T-helper 2 cell treated with Interferon-gamma antibody and Interleukin-4, amounts not matched to agents 5 μg/mL and 100 μg/mL, for 36 hours (primary cell): Measurements from ENCODE around the gene CROCC2.

Experiments
- DNase-seq: peaks from one replicate; pipeline ENCODE4 v3.0.0; 2021; ENCODE audit warnings: low spot score
- H3K27ac Mint-ChIP-seq: one replicate; pipeline ENCODE4 v1.8.0; 2021; ENCODE audit warnings: mild to moderate bottlenecking, mixed read lengths
- H3K27me3 Mint-ChIP-seq: one replicate; pipeline ENCODE4 v1.8.0; 2021; ENCODE audit warnings: low read depth, mixed read lengths
- H3K36me3 Mint-ChIP-seq: one replicate; pipeline ENCODE4 v1.8.0; 2021; ENCODE audit warnings: low read depth, mixed read lengths
- H3K4me1 Mint-ChIP-seq: one replicate; pipeline ENCODE4 v1.8.0; 2021; ENCODE audit warnings: low read depth, mixed read lengths
- H3K4me3 Mint-ChIP-seq: one replicate; pipeline ENCODE4 v1.8.0; 2022; ENCODE audit warnings: mild to moderate bottlenecking, moderate library complexity, mixed read lengths
- H3K9me3 Mint-ChIP-seq: one replicate; pipeline ENCODE4 v1.8.0; 2021; ENCODE audit warnings: mixed read lengths

CROCC2 gene

DNA sequence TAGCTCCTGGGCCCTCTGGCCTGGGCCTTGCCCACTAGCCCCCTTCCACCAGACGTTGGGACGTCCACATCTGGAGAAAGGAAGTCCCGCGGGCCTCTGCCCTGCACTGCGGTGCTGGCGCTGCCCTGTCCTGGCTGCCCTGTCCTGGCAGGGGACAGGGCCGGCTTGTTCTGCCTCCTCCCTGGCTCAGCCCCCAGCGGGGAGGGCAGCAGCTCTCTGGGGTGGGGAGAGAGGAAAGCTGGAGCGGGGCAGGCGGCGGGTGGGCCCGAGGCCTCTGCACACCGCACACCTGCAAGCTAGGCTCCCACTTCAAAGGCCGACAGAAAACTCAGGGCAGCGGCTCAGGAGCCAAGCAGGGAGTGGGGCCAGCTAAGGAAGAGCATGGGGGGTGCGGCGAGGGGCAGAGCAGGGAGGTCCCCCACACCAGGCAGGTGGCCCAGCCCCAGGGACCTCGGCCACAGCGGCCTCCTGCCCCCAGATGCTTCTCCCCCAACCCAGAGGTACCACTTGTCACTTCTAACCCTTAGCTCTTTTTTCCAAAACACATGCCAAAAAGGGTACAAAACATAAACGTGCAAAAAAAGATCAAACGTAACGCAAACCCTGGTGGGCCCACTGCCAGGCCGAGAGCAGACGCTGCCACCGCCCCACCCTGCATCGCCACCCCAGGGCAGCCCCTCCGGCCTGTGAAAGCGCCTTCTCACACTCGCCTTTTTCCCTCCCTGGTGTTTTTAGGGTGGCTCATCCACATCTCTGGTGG is 105.8 kb downstream of the CROCC2 start:
- H3K4me3 Mint-ChIP-seq, result no peak overlapping the region
- peaks cover 8% of the 10 kb centered on the region for H3K4me1 Mint-ChIP-seq

DNA sequence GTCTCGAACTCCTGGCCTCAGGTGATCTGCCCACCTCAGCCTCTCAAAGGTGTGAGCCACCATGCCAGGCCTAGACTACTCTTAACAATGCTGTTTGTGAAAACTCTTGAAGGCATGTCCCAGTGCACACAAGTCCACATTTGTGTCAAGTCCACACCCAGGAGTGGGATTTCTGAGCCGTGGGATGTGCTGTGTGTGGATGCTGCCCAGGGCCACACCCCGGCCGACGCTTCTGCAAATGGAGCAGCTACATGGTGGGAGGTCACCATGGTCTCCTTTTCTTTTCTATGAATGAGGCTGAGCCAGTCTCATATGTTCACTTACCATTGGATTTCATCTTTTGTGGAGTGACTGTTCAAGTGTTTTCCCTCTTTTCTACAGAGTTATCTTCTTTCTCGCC is 108.1 kb downstream of the CROCC2 start:
- Mint-ChIP-seq H3K36me3 (no peaks in the 10 kb centered on the region), H3K9me3 (no peaks in the 10 kb centered on the region), H3K27me3 (peaks cover 3% of the 10 kb centered on the region), H3K4me1 (peaks cover 5% of the 10 kb centered on the region), H3K27ac (no peak overlapping the region), H3K4me3 (no peak overlapping the region)
- DNase-seq, result no peak

More for the DNA sequence above, 105.8 kb downstream of the CROCC2 start:
- no peak overlapping the region for H3K27ac Mint-ChIP-seq
- no peaks in the 10 kb centered on the region for H3K36me3 Mint-ChIP-seq
- no peaks in the 10 kb centered on the region for H3K9me3 Mint-ChIP-seq
- no peak for DNase-seq
- peaks cover 3% of the 10 kb centered on the region for H3K27me3 Mint-ChIP-seq

DNA sequence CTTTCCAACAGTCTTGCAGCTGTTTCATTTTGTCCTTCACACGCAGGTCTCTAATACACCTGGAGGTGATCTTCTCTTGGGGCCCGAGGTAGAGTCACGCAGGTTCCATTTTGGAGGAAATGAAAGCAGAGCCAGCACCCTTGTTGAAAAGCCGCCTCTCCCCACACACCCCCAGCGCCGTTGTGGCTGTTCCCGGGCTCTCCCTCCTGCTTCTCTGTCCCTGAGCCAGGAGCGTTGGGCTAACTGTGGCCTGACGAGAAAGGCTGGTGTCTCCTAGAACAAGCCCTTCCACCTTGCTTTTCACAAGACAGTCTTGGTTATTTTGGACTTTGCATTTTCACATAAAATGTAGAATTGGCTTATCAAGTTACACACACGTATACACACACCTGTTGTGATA is 108.6 kb downstream of the CROCC2 start:
- Mint-ChIP-seq H3K4me3 (no peak overlapping the region), H3K27ac (no peak overlapping the region), H3K9me3 (no peaks in the 10 kb centered on the region), H3K4me1 (peaks cover 4% of the 10 kb centered on the region), H3K27me3 (peaks cover 3% of the 10 kb centered on the region), H3K36me3 (no peaks in the 10 kb centered on the region)
- DNase-seq, result no peak

DNA sequence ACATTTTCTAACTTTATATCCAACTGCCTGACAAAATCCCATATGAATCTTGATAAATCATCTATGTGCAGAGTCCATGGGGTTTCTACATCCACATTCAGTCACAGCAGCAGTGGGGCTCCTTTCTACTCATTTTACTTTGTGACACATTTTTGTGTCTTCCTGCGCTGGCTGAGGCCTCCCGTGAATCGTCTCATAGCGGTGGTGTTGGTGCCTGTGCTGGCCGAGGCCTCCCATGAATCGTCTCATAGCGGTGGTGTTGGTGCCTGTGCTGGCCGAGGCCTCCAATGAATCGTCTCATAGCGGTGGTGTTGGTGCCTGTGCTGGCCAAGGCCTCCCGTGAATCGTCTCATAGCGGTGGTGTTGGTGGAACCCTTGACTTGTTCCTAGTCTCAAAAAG is 109.3 kb downstream of the CROCC2 start:
- Mint-ChIP-seq H3K9me3 (no peaks in the 10 kb centered on the region), H3K4me3 (no peak overlapping the region), H3K27ac (no peak overlapping the region), H3K4me1 (no peaks in the 10 kb centered on the region), H3K36me3 (no peaks in the 10 kb centered on the region), H3K27me3 (peaks cover 3% of the 10 kb centered on the region)
- DNase-seq, result no peak

DNA sequence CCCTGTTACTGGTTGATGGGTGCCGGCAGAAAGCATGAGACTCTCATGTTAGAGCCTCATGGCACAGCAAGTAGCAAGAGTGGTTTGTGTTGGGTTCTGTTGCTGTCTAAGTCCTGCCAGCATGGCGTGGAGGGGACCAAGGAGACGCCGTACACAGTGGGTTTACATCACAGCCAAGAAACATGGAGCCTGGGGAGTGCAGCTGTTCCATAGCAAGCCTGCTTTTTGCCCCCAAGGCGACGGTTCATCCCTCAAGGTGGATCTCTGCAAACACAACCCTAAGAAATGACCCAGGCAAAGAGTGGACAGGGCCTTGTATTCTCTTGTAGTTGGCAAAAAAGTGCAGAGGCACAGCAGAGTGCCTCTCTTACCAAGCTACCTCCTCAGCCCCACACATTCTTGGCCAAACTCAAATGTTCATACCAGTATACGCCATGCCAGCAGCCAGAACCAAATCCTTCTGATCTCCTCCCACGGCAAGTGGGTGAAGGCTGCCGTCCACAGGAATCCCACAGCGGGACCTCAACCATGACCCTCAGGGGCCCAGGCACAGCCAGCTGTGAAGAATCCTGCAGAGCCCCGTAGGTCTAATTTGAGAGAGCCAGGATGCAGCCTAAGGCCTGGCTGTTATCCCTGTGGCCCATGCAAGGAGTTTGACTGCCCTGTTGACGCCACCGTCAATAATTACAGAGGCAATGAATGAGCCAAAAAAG is 111.2 kb downstream of the CROCC2 start:
- Mint-ChIP-seq H3K4me3 (no peak overlapping the region), H3K27me3 (peaks cover 1% of the 10 kb centered on the region), H3K4me1 (no peaks in the 10 kb centered on the region), H3K27ac (no peak overlapping the region), H3K36me3 (no peaks in the 10 kb centered on the region), H3K9me3 (peaks cover 3% of the 10 kb centered on the region)
- no peak for DNase-seq

DNA sequence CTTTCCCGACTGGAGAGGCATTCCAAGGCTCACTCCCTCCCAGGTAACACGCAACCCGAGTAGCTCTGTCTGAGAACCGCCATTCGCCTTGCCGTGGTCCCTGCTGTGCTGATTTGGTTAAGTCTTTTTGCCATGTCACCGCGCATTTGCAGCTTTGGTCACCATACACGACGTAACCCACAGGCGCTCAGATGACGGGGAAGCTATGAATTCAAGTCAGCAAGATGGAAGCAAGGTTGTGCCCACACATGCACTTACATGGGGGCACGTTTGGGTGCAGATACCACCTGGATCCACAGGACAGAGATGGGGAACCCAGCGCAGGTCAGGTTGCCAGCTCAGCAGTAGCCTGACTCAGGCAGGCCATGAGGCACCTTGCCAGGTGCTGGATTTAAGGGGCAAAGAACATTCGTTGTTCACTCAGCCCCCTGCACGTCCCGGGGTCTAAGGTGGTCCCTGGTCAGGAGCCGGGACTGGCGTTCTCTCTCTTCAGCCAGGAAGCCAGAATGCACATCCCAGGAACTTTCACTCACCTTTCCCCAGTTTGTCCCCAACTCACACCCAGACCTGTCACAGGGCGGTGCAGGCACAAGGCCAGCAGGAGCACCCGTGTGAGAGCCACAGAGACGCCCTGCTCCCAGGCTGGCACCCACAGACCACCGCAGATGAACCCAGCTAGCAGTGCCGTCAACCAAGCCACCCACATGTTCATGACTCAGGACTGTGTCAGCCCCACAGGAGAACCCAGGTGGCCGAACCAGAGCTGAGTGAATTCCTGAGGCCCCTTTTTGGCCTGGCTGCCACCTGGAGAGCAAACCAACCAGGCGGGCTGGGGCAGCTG is 112.1 kb downstream of the CROCC2 start:
- Mint-ChIP-seq H3K4me1 (no peaks in the 10 kb centered on the region), H3K27ac (no peak overlapping the region), H3K9me3 (peaks cover 3% of the 10 kb centered on the region), H3K4me3 (no peak overlapping the region), H3K27me3 (no peaks in the 10 kb centered on the region), H3K36me3 (no peaks in the 10 kb centered on the region)
- no peak for DNase-seq

DNA sequence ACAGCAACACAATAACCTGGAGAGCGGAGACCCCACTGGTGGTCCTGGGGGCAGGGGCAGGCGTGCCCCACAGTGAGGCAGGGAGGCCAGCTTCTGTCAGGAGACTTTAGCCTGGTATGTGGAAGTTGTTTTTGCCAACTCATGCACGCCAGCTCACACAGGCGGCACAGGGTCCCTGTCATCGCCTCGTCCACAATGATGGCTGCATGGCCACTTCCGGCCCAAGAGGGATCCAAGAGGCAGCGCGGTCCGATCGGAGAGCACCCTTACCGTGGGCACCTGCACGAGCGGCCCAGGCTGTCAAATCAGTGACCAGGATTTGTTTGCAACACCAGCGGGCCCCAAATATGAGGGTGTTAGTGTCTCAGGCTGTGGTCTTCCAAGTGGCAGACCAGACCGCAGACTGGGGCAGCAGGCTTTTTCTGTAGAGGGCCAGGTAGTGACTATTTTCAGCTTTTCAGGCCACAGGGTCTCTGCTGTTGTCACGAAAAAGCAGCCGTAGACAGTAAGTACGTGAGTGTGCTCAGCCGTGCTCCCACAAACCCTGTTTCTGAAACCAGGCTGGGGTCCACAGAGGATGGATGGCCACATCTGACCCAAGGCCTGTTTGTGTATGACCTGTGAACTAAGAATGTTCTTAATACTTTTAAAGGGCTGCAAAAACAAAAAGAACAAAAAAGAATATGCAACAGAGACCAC is 113.5 kb downstream of the CROCC2 start:
- Mint-ChIP-seq H3K4me1 (no peaks in the 10 kb centered on the region), H3K9me3 (peaks cover 3% of the 10 kb centered on the region), H3K27ac (no peak overlapping the region), H3K4me3 (no peak overlapping the region), H3K36me3 (no peaks in the 10 kb centered on the region), H3K27me3 (no peaks in the 10 kb centered on the region)
- no peak for DNase-seq

DNA sequence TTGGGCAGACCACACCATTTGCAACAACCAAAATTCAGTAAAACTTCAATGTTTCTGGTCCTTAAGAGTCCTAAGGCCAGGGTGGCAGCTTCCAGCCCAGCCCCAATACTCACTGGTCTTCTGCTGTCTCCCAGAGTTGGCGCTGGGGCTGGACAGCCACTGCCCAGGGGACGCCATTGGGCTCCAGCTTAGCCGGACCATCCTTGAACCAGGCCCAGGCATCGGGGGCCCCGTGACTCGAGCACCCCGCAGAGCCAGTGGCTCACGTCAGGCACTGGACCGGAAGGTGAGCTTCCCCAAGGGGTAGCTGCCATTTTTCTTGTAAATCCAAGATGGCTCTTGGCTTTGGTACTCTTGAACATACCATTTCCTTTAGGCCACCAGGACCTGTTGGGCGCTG is 114.1 kb downstream of the CROCC2 start:
- Mint-ChIP-seq H3K27me3 (no peaks in the 10 kb centered on the region), H3K36me3 (no peaks in the 10 kb centered on the region), H3K4me3 (no peak overlapping the region), H3K4me1 (no peaks in the 10 kb centered on the region), H3K27ac (no peak overlapping the region), H3K9me3 (peaks cover 7% of the 10 kb centered on the region)
- DNase-seq, result no peak

DNA sequence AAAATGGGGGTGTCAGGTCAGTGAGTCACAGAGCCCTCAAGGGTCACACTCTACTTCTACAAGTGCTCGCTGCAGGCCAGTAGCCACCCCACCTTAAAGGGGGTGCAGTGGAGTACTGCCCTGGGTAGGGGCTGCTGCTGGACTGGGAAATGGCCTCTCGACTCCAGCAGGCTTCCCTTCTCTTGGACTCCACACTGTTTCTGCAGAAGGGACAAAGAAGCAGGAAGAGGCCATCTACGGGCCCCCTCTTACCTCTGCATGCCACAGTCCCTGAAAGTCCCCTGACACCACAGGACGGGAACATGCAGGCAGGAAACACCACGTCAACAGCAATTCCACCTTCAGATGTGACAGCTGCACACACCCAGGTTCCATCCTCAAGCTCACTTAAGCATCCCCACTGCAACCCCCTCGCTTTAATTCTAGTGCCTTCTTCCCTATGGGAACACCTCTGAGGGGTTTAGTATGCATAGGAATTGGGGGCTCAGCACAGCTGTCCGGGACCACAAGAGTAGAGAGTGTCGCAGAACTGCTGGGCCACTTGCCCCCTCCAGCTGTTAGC is 114.6 kb downstream of the CROCC2 start:
- H3K4me3 Mint-ChIP-seq, result no peak overlapping the region
- peak; percentile 2 for DNase-seq
- no peaks in the 10 kb centered on the region for H3K4me1 Mint-ChIP-seq
- H3K9me3 Mint-ChIP-seq, result peaks cover 12% of the 10 kb centered on the region
- H3K27ac Mint-ChIP-seq, result no peak overlapping the region
- H3K36me3 Mint-ChIP-seq, result peaks cover 3% of the 10 kb centered on the region
- no peaks in the 10 kb centered on the region for H3K27me3 Mint-ChIP-seq

DNA sequence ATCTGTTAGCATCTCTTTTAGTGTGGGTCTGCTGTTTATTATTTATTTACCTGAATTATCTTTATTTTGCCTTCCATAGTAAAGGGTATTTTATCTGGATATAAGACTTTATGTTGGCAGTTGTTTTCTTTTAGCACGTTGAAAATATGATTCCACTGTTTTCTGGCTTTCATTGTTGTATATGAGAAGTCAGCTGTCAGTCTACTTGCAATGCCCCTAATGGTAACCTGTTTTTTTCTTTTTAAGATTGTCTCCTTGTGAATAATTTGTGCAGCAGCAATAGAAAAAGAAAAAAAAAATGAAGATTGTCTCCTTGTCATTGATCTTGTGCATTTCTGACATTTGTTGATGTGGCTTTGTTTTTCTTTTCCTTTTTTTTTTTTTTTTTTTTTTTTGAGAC is 119.5 kb downstream of the CROCC2 start:
- Mint-ChIP-seq H3K36me3 (peaks cover 4% of the 10 kb centered on the region), H3K4me3 (no peak overlapping the region), H3K27me3 (no peaks in the 10 kb centered on the region), H3K9me3 (peaks cover 28% of the 10 kb centered on the region), H3K4me1 (peaks cover under 1% of the 10 kb centered on the region), H3K27ac (no peak overlapping the region)
- DNase-seq, result no peak

DNA sequence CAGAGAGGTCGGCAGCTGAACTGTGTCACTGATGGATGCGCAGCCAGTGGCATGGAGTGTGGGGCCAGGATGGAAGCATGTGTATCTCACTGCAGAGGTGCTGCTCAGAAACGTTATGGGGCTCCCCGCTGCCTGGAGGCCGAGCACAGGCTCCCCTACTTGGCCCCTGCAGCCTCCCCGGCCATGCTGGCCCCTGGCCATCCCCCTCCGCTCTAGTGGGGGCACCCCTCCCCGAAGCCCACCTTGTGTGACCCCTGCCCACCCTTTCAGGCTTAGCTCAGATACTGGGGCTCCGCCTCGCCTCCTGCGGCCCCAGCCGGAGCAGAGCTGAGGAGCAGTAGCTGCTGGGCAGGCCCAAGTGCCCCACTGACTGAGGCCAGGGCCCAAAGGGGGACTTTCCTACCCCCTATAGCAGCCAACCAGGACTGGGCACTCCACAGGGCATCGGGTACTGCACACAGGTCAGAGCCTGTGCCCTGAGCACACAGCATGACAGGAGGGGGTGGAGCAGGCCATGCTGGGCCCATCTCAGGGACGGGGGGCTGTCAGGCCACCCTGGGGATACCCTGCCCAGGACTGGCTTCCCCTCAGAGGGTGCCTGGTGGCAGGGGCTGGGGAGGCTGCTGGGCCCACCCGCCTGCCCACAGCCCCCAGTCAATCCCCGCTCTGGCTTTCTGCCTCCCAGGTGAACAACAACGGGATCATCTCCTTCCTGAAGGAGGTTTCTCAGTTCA is 123.6 kb downstream of the CROCC2 start:
- H3K4me3 Mint-ChIP-seq, result no peak overlapping the region
- H3K27me3 Mint-ChIP-seq, result no peaks in the 10 kb centered on the region

DNA sequence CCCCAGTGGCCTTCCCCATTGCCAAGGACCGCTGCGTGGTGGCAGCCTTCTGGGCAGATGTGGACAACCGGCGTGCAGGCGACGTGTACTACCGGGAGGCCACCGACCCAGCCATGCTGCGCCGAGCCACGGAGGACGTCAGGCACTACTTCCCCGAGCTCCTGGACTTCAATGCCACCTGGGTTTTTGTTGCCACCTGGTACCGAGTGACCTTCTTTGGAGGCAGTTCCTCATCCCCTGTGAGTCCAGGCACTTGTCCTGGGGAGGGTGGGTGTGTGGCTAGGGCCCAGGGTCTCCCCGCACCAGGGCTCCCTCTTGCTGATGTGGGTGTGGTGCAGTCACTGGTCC is 124.2 kb downstream of the CROCC2 start:
- Mint-ChIP-seq H3K27me3 (no peaks in the 10 kb centered on the region), H3K27ac (no peak overlapping the region), H3K36me3 (peaks cover 4% of the 10 kb centered on the region), H3K9me3 (peaks cover 20% of the 10 kb centered on the region), H3K4me3 (no peak overlapping the region), H3K4me1 (peaks cover 2% of the 10 kb centered on the region)
- no peak for DNase-seq

More for the DNA sequence above, 123.6 kb downstream of the CROCC2 start:
- H3K27ac Mint-ChIP-seq, result no peak overlapping the region
- peaks cover 25% of the 10 kb centered on the region for H3K9me3 Mint-ChIP-seq
- peaks cover 2% of the 10 kb centered on the region for H3K4me1 Mint-ChIP-seq
- DNase-seq, result no peak
- peaks cover 4% of the 10 kb centered on the region for H3K36me3 Mint-ChIP-seq

DNA sequence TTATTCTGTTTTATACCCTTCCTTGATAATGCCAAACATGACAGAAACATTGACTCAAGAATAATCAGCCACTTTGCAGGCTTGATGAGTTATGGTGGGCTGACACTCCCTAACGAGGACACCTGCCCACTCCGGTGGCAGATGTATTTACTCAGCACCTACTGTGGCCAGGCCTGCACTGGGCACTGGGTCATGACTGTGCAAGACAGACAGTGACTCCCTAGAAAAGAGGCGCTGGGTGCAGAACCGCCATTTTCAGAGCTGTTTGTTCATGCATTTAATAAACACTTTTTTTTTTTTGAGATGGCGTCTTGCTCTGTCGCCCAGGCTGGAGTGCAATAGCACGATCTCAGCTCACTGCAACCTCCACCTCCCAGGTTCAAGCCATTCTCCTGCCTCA is 124.7 kb downstream of the CROCC2 start:
- H3K4me3 Mint-ChIP-seq, result no peak overlapping the region
- H3K9me3 Mint-ChIP-seq, result peaks cover 14% of the 10 kb centered on the region
- no peak for DNase-seq
- H3K36me3 Mint-ChIP-seq, result peaks cover 1% of the 10 kb centered on the region
- no peaks in the 10 kb centered on the region for H3K27me3 Mint-ChIP-seq
- H3K4me1 Mint-ChIP-seq, result peaks cover 2% of the 10 kb centered on the region
- H3K27ac Mint-ChIP-seq, result no peak overlapping the region
